H9 (cell line): ENCODE results near the gene EPHB2. TPM values are rescaled to one million over a fixed set of nuclear protein-coding genes. Genes with fewer than 3 reads are reported as not detected.

Source experiments
- DNase-seq: peaks from one replicate; pipeline ENCODE4 v3.0.0-alpha.2; 2017
- H2AFZ ChIP-seq: one replicate; pipeline ENCODE4 v1.6.1; 2013; ENCODE audit warnings: mild to moderate bottlenecking, low read length, control low read depth, moderate library complexity
- H2AK5ac ChIP-seq: 2 replicates; pipeline ENCODE4 v1.6.1; 2013; ENCODE audit warnings: low read length, control low read depth, mixed read lengths; ENCODE audit not compliant: insufficient read length
- H2BK120ac ChIP-seq: one replicate; pipeline ENCODE4 v1.6.1; 2013; ENCODE audit warnings: low read depth, mild to moderate bottlenecking, low read length, control low read depth, inconsistent platforms; ENCODE audit not compliant: poor library complexity, severe bottlenecking
- H2BK12ac ChIP-seq: 2 replicates; pipeline ENCODE4 v1.6.1; 2013; ENCODE audit warnings: low read length, control low read depth, mixed read lengths, low read depth; ENCODE audit not compliant: insufficient read length
- H2BK15ac ChIP-seq: 2 replicates; pipeline ENCODE4 v1.6.1; 2013; ENCODE audit warnings: low read depth, low read length, control low read depth
- H2BK20ac ChIP-seq: one replicate; pipeline ENCODE4 v1.6.1; 2013; ENCODE audit warnings: low read depth, mild to moderate bottlenecking, low read length, control low read depth, inconsistent platforms; ENCODE audit not compliant: poor library complexity, severe bottlenecking
- H2BK5ac ChIP-seq: 2 replicates; pipeline ENCODE4 v1.6.1; 2013; ENCODE audit warnings: low read length, control low read depth, mixed read lengths; ENCODE audit not compliant: insufficient read length
- H3K14ac ChIP-seq: 2 replicates; pipeline ENCODE4 v1.6.1; 2013; ENCODE audit warnings: low read length, control low read depth; ENCODE audit not compliant: insufficient read depth
- H3K18ac ChIP-seq: 2 replicates; pipeline ENCODE4 v1.6.1; 2013; ENCODE audit warnings: low read depth, mild to moderate bottlenecking, mixed read lengths, low read length, control low read depth; ENCODE audit not compliant: insufficient read length
- H3K23ac ChIP-seq: 2 replicates; pipeline ENCODE4 v1.6.1; 2013; ENCODE audit warnings: low read length, control low read depth, mixed read lengths, low read depth; ENCODE audit not compliant: insufficient read length
- H3K23me2 ChIP-seq: 2 replicates; pipeline ENCODE4 v1.6.1; 2013; ENCODE audit warnings: low read depth, mild to moderate bottlenecking, mixed read lengths, low read length, control low read depth; ENCODE audit not compliant: insufficient read length, poor library complexity, severe bottlenecking
- H3K27ac ChIP-seq: 2 replicates; pipeline ENCODE4 v1.5.1; 2013; ENCODE audit warnings: low read length, control low read depth, mixed read lengths, low read depth; ENCODE audit not compliant: insufficient read length
- H3K27me3 ChIP-seq: 2 replicates; pipeline ENCODE4 v1.6.1; 2013; ENCODE audit warnings: low read length, control low read depth, inconsistent platforms; ENCODE audit not compliant: insufficient read depth
- H3K4ac ChIP-seq: 2 replicates; pipeline ENCODE4 v1.6.1; 2013; ENCODE audit warnings: low read depth, mild to moderate bottlenecking, control low read depth, inconsistent platforms, low read length, moderate library complexity
- H3K4me1 ChIP-seq: 2 replicates; pipeline ENCODE4 v1.6.1; 2013; ENCODE audit warnings: low read length, control low read depth, inconsistent platforms; ENCODE audit not compliant: insufficient read depth
- H3K4me2 ChIP-seq: 2 replicates; pipeline ENCODE4 v1.6.1; 2013; ENCODE audit warnings: low read length, control low read depth, mixed read lengths; ENCODE audit not compliant: insufficient read length, insufficient read depth
- H3K56ac ChIP-seq: 2 replicates; pipeline ENCODE4 v1.6.1; 2013; ENCODE audit warnings: low read depth, mild to moderate bottlenecking, mixed read lengths, low read length, control low read depth; ENCODE audit not compliant: insufficient read length
- H3K79me1 ChIP-seq: 2 replicates; pipeline ENCODE4 v1.6.1; 2013; ENCODE audit warnings: low read depth, mild to moderate bottlenecking, moderate library complexity, low read length, control low read depth, inconsistent platforms; ENCODE audit not compliant: insufficient read depth, poor library complexity, severe bottlenecking
- H3K79me2 ChIP-seq: 2 replicates; pipeline ENCODE4 v1.6.1; 2013; ENCODE audit warnings: low read length, control low read depth, inconsistent platforms; ENCODE audit not compliant: insufficient read depth
- H3K9ac ChIP-seq: 2 replicates; pipeline ENCODE4 v1.6.1; 2013; ENCODE audit warnings: low read length, control low read depth, mixed read lengths; ENCODE audit not compliant: insufficient read length; ENCODE audit errors: extremely low read depth
- H3K9me3 ChIP-seq: one replicate; pipeline ENCODE4 v1.6.1; 2013; ENCODE audit warnings: low read depth, low read length, inconsistent platforms; ENCODE audit not compliant: control insufficient read depth
- H3T11ph ChIP-seq: one replicate; pipeline ENCODE4 v1.6.1; 2013; ENCODE audit warnings: mild to moderate bottlenecking, low read length, control low read depth, inconsistent platforms
- H4K20me1 ChIP-seq: one replicate; pipeline ENCODE4 v1.6.1; 2013; ENCODE audit not compliant: control insufficient read depth, insufficient read length, insufficient read depth
- H4K5ac ChIP-seq: 2 replicates; pipeline ENCODE4 v1.6.1; 2013; ENCODE audit warnings: low read depth, mild to moderate bottlenecking, mixed read lengths, low read length, control low read depth; ENCODE audit not compliant: insufficient read length
- H4K8ac ChIP-seq: replicated peaks from 2 replicates; pipeline ENCODE4 v1.6.1; 2013; ENCODE audit warnings: low read length, control low read depth, mixed read lengths, low read depth; ENCODE audit not compliant: insufficient read length
- H4K91ac ChIP-seq: 2 replicates; pipeline ENCODE4 v1.6.1; 2013; ENCODE audit warnings: low read depth, mild to moderate bottlenecking, moderate library complexity, mixed read lengths, low read length, control low read depth; ENCODE audit not compliant: insufficient read length
- H3K27ac Mint-ChIP-seq, 3 experiments: 2 replicates in 2 of 3; 3 replicates in 1 of 3; pipeline ENCODE4 v1.8.0; 2020 to 2021; ENCODE audit warnings: mixed read lengths in 3 of 3, mild to moderate bottlenecking in 1 of 3, moderate library complexity in 1 of 3
- H3K27me3 Mint-ChIP-seq: 2 replicates; pipeline ENCODE4 v1.8.0; 2021; ENCODE audit warnings: low read depth, mild to moderate bottlenecking, moderate library complexity, mixed read lengths
- H3K36me3 Mint-ChIP-seq, 3 experiments: 2 replicates in 2 of 3; 3 replicates in 1 of 3; pipeline ENCODE4 v1.8.0; 2020 to 2021; ENCODE audit warnings: low read depth in 3 of 3, mixed read lengths in 3 of 3; ENCODE audit not compliant: insufficient read depth in 1 of 3
- H3K4me1 Mint-ChIP-seq, 2 experiments: 2 replicates each; pipeline ENCODE4 v1.8.0; 2020; ENCODE audit warnings: mixed read lengths in 2 of 2
- H3K4me3 Mint-ChIP-seq, 2 experiments: 2 replicates in 1 of 2; 3 replicates in 1 of 2; pipeline ENCODE4 v1.8.0; 2020 to 2021; ENCODE audit warnings: mild to moderate bottlenecking in 2 of 2, mixed read lengths in 2 of 2, moderate library complexity in 1 of 2
- H3K9me3 Mint-ChIP-seq, 2 experiments: 2 replicates in 1 of 2; 3 replicates in 1 of 2; pipeline ENCODE4 v1.8.0; 2020; ENCODE audit warnings: mild to moderate bottlenecking in 2 of 2, mixed read lengths in 2 of 2, moderate library complexity in 1 of 2
- WGBS: extraction: QIAGEN DNeasy Blood & Tissue Kit; methylation state at CpG from one replicate; pipeline ENCODE4 v1.1.7; 2013; ENCODE audit warnings: missing lambda C conversion rate, low lambda C conversion rate, mixed read lengths; ENCODE audit not compliant: insufficient read length; ENCODE audit errors: extremely low coverage; 5-methylcytosine and 5-hydroxymethylcytosine counted together
- total RNA-seq: library from RNA; stranded (reverse); gene quantifications from 2 replicates; pipeline ENCODE4 v1.2.1, GENCODE V29; 2021
- TF ChIP-seq, protein P1 (sequence below): fragments of 200-600 bp; sonication (generic); conservative IDR thresholded peaks from 3 replicates; pipeline ENCODE4 v1.8.0; 2021; ENCODE audit warnings: antibody characterized with exemption, mild to moderate bottlenecking

The EPHB2 gene
- total RNA-seq, 1 experiment from 2014 or later: 9.5 TPM

GRCh38 chr1:22709227-22709626, 1.4 kb upstream of the EPHB2 start:
- no peaks in the 10 kb centered on the region; a peak in 1 of 7 replicates for H3K36me3 Mint-ChIP-seq
- H3K56ac ChIP-seq: no peak overlapping the region
- H2AFZ ChIP-seq: no peak overlapping the region
- DNase-seq: peak; percentile 65
- H3K4ac ChIP-seq: no peak overlapping the region
- H3T11ph ChIP-seq: no peak overlapping the region
- H2AK5ac ChIP-seq: no peak overlapping the region
- no peaks in the 10 kb centered on the region for H3K79me1 ChIP-seq
- H4K91ac ChIP-seq: no peak overlapping the region
- no peaks in the 10 kb centered on the region for H3K79me2 ChIP-seq
- WGBS: no CpG with 5 or more reads among the region's 3 CpGs
- H2BK120ac ChIP-seq: no peak overlapping the region
- no peaks in the 10 kb centered on the region; a peak in 1 of 5 replicates for H3K9me3 Mint-ChIP-seq
- no peaks in the 10 kb centered on the region for H4K20me1 ChIP-seq
- H3K4me2 ChIP-seq: no peak overlapping the region
- H2BK5ac ChIP-seq: no peak overlapping the region
- no peak overlapping the region for H3K23ac ChIP-seq
- H3K9me3 ChIP-seq: no peaks in the 10 kb centered on the region
- no peak overlapping the region for H3K18ac ChIP-seq
- no peak overlapping the region for H2BK20ac ChIP-seq
- peaks cover 4% of the 10 kb centered on the region for H3K23me2 ChIP-seq
- TF ChIP-seq, protein P1, sequence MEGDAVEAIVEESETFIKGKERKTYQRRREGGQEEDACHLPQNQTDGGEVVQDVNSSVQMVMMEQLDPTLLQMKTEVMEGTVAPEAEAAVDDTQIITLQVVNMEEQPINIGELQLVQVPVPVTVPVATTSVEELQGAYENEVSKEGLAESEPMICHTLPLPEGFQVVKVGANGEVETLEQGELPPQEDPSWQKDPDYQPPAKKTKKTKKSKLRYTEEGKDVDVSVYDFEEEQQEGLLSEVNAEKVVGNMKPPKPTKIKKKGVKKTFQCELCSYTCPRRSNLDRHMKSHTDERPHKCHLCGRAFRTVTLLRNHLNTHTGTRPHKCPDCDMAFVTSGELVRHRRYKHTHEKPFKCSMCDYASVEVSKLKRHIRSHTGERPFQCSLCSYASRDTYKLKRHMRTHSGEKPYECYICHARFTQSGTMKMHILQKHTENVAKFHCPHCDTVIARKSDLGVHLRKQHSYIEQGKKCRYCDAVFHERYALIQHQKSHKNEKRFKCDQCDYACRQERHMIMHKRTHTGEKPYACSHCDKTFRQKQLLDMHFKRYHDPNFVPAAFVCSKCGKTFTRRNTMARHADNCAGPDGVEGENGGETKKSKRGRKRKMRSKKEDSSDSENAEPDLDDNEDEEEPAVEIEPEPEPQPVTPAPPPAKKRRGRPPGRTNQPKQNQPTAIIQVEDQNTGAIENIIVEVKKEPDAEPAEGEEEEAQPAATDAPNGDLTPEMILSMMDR: peak; percentile 67
- H2BK12ac ChIP-seq: no peak overlapping the region
- H4K5ac ChIP-seq: no peak overlapping the region
- peaks cover 5% of the 10 kb centered on the region; the same call in 1 of the 2 replicates for H3K27me3 ChIP-seq
- H3K27ac ChIP-seq: no peak overlapping the region
- peaks cover 53% of the 10 kb centered on the region for H3K27me3 Mint-ChIP-seq
- no peak overlapping the region for H2BK15ac ChIP-seq
- peaks cover 15 to 32% of the 10 kb centered on the region in 2 experiments for H3K4me1 Mint-ChIP-seq
- H3K4me3 Mint-ChIP-seq: peak overlapping the region; percentile 61 to 81
- no peak overlapping the region for H4K8ac ChIP-seq
- no peak overlapping the region for H3K14ac ChIP-seq
- H3K4me1 ChIP-seq: no peaks in the 10 kb centered on the region
- H3K9ac ChIP-seq: no peak overlapping the region
- no peak overlapping the region for H3K27ac Mint-ChIP-seq
